ENCODE measurements around the gene RDH14.

Gene RDH14

GRCh38 chr2:18536697-18537096 lies 23.8 kb downstream of the RDH14 start:
- Histone ChIP-seq H3K9ac (ENCODE audit: insufficient read length, low read depth) (no peak overlapping the region), H3K4me3 (ENCODE audit: insufficient read length, low read depth) (no peak overlapping the region), H3K9me3 (ENCODE audit: insufficient read depth, low read length) (no peaks in the 10 kb centered on the region), H3K36me3 (ENCODE audit: insufficient read depth, insufficient read length, low read length) (no peaks in the 10 kb centered on the region), H3K27me3 (ENCODE audit: insufficient read depth, insufficient read length) (no peaks in the 10 kb centered on the region), H3K4me1 (ENCODE audit: insufficient read depth, insufficient read length) (no peaks in the 10 kb centered on the region)
- TF ChIP-seq ZNF274 (IDR thresholded peaks at IDR 0.05; ENCODE audit: low read depth, low read length), result no peak
- TF ChIP-seq SUZ12 (IDR thresholded peaks at IDR 0.05; ENCODE audit: extremely low read depth, insufficient read depth, insufficient read length), result no peak
- no peak for TF ChIP-seq YY1 (IDR thresholded peaks at IDR 0.05; ENCODE audit: insufficient read depth, insufficient read length)
- no peak for DNase-seq (ENCODE audit: low read depth, low spot score)

DNA sequence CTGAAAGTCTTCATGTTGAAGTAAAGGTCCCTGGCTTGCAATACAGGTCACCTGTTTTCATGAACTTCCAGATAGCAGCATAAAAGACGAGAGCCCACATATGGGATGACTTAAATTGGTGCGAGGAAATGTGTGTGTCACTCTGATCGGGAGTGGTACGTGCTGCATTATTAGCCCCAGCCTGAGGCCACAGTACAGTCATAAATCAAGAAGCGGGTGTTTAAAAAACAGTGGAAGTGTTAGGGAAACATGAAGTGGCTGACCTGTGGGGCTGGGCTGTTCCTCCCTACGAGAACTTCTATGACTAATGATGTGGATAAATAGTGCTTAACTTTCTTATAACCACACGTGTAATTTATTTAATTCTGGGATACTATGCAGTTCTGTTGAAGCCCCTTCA lies 24.4 kb downstream of the RDH14 start:
- no peaks in the 10 kb centered on the region for H3K36me3 ChIP-seq (ENCODE audit: insufficient read depth, insufficient read length, low read length)
- no peaks in the 10 kb centered on the region for H3K27me3 ChIP-seq (ENCODE audit: insufficient read depth, insufficient read length)
- TF ChIP-seq SUZ12 (IDR thresholded peaks at IDR 0.05; ENCODE audit: extremely low read depth, insufficient read depth, insufficient read length) (no peak), ZNF274 (IDR thresholded peaks at IDR 0.05; ENCODE audit: low read depth, low read length) (no peak), YY1 (IDR thresholded peaks at IDR 0.05; ENCODE audit: insufficient read depth, insufficient read length) (no peak)
- no peak overlapping the region for H3K9ac ChIP-seq (ENCODE audit: insufficient read length, low read depth)
- no peaks in the 10 kb centered on the region for H3K4me1 ChIP-seq (ENCODE audit: insufficient read depth, insufficient read length)
- H3K9me3 ChIP-seq (ENCODE audit: insufficient read depth, low read length), result no peaks in the 10 kb centered on the region
- H3K4me3 ChIP-seq (ENCODE audit: insufficient read length, low read depth), result no peak overlapping the region
- no peak for DNase-seq (ENCODE audit: low read depth, low spot score)

- no peak for TF ChIP-seq YY1 (IDR thresholded peaks at IDR 0.05; ENCODE audit: insufficient read depth, insufficient read length)
- no peak for TF ChIP-seq ZNF274 (IDR thresholded peaks at IDR 0.05; ENCODE audit: low read depth, low read length)
- TF ChIP-seq SUZ12 (IDR thresholded peaks at IDR 0.05; ENCODE audit: extremely low read depth, insufficient read depth, insufficient read length), result no peak
- Histone ChIP-seq H3K4me1 (ENCODE audit: insufficient read depth, insufficient read length) (no peaks in the 10 kb centered on the region), H3K36me3 (ENCODE audit: insufficient read depth, insufficient read length, low read length) (no peaks in the 10 kb centered on the region), H3K9me3 (ENCODE audit: insufficient read depth, low read length) (no peaks in the 10 kb centered on the region), H3K9ac (ENCODE audit: insufficient read length, low read depth) (no peak overlapping the region), H3K4me3 (ENCODE audit: insufficient read length, low read depth) (no peak overlapping the region), H3K27me3 (ENCODE audit: insufficient read depth, insufficient read length) (no peaks in the 10 kb centered on the region)
- no peak for DNase-seq (ENCODE audit: low read depth, low spot score)
Observed at GRCh38 chr2:18531194-18531593, 29.3 kb downstream of the RDH14 start.

DNA sequence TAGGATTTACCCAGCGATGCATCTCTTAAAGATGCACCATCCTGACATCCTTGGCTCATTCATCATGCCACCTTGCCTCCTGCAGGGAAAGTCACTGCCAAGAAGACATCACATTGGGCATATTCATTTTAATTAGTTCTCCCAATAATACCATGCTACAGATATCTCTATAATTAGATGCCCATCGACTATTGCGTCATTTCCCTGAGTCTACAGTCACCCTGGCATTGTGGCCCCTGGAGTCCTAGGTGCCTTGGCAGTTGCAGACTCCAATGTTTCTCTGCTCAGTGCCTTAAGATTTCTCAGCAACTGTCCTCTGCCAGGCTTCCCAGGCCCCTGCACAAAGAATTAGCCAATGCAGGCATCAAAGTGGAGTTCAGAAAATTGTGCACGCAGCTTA lies 32.6 kb downstream of the RDH14 start:
- H3K36me3 ChIP-seq (ENCODE audit: insufficient read depth, insufficient read length, low read length), result no peaks in the 10 kb centered on the region
- H3K9me3 ChIP-seq (ENCODE audit: insufficient read depth, low read length), result no peaks in the 10 kb centered on the region
- H3K4me3 ChIP-seq (ENCODE audit: insufficient read length, low read depth), result no peak overlapping the region
- no peaks in the 10 kb centered on the region for H3K4me1 ChIP-seq (ENCODE audit: insufficient read depth, insufficient read length)
- no peak overlapping the region for H3K9ac ChIP-seq (ENCODE audit: insufficient read length, low read depth)
- TF ChIP-seq SUZ12 (IDR thresholded peaks at IDR 0.05; ENCODE audit: extremely low read depth, insufficient read depth, insufficient read length) (no peak), YY1 (IDR thresholded peaks at IDR 0.05; ENCODE audit: insufficient read depth, insufficient read length) (no peak), ZNF274 (IDR thresholded peaks at IDR 0.05; ENCODE audit: low read depth, low read length) (no peak)
- DNase-seq (ENCODE audit: low read depth, low spot score), result no peak
- H3K27me3 ChIP-seq (ENCODE audit: insufficient read depth, insufficient read length), result no peaks in the 10 kb centered on the region

GRCh38 chr2:18527326-18527725 lies 33.1 kb downstream of the RDH14 start:
- Histone ChIP-seq H3K27me3 (ENCODE audit: insufficient read depth, insufficient read length) (no peaks in the 10 kb centered on the region), H3K36me3 (ENCODE audit: insufficient read depth, insufficient read length, low read length) (no peaks in the 10 kb centered on the region), H3K4me3 (ENCODE audit: insufficient read length, low read depth) (no peak overlapping the region), H3K4me1 (ENCODE audit: insufficient read depth, insufficient read length) (no peaks in the 10 kb centered on the region), H3K9me3 (ENCODE audit: insufficient read depth, low read length) (no peaks in the 10 kb centered on the region), H3K9ac (ENCODE audit: insufficient read length, low read depth) (no peak overlapping the region)
- TF ChIP-seq YY1 (IDR thresholded peaks at IDR 0.05; ENCODE audit: insufficient read depth, insufficient read length), result no peak
- no peak for TF ChIP-seq ZNF274 (IDR thresholded peaks at IDR 0.05; ENCODE audit: low read depth, low read length)
- no peak for TF ChIP-seq SUZ12 (IDR thresholded peaks at IDR 0.05; ENCODE audit: extremely low read depth, insufficient read depth, insufficient read length)
- no peak for DNase-seq (ENCODE audit: low read depth, low spot score)

GRCh38 chr2:18526429-18526828 lies 34.0 kb downstream of the RDH14 start:
- no peaks in the 10 kb centered on the region for H3K27me3 ChIP-seq (ENCODE audit: insufficient read depth, insufficient read length)
- no peaks in the 10 kb centered on the region for H3K36me3 ChIP-seq (ENCODE audit: insufficient read depth, insufficient read length, low read length)
- no peaks in the 10 kb centered on the region for H3K9me3 ChIP-seq (ENCODE audit: insufficient read depth, low read length)
- TF ChIP-seq SUZ12 (IDR thresholded peaks at IDR 0.05; ENCODE audit: extremely low read depth, insufficient read depth, insufficient read length) (no peak), YY1 (IDR thresholded peaks at IDR 0.05; ENCODE audit: insufficient read depth, insufficient read length) (no peak), ZNF274 (IDR thresholded peaks at IDR 0.05; ENCODE audit: low read depth, low read length) (no peak)
- DNase-seq (ENCODE audit: low read depth, low spot score), result no peak
- H3K9ac ChIP-seq (ENCODE audit: insufficient read length, low read depth), result no peak overlapping the region
- no peak overlapping the region for H3K4me3 ChIP-seq (ENCODE audit: insufficient read length, low read depth)
- no peaks in the 10 kb centered on the region for H3K4me1 ChIP-seq (ENCODE audit: insufficient read depth, insufficient read length)

DNA sequence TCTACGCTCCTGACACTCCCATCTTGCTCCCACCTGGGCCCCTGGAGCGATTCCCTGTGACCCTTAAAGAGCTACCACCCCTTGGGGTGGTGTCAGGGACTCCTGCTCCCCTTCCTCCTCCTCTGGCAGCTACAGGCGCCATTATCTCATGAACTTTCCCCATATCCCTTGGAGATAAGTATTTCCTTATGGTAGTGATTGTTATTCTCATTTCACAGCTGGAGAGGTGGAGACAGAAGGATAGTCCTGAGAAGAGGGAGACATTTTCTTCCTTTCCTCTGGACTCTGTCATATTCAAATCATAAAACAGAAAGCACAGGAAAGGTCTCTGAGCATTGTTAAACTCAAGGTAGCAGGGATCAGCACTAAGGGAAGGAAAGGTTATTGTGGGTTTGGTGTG lies 34.6 kb downstream of the RDH14 start:
- Histone ChIP-seq H3K36me3 (ENCODE audit: insufficient read depth, insufficient read length, low read length) (no peaks in the 10 kb centered on the region), H3K27me3 (ENCODE audit: insufficient read depth, insufficient read length) (no peaks in the 10 kb centered on the region), H3K4me1 (ENCODE audit: insufficient read depth, insufficient read length) (no peaks in the 10 kb centered on the region), H3K4me3 (ENCODE audit: insufficient read length, low read depth) (no peak overlapping the region), H3K9me3 (ENCODE audit: insufficient read depth, low read length) (no peaks in the 10 kb centered on the region), H3K9ac (ENCODE audit: insufficient read length, low read depth) (no peak overlapping the region)
- TF ChIP-seq ZNF274 (IDR thresholded peaks at IDR 0.05; ENCODE audit: low read depth, low read length), result no peak
- no peak for TF ChIP-seq SUZ12 (IDR thresholded peaks at IDR 0.05; ENCODE audit: extremely low read depth, insufficient read depth, insufficient read length)
- TF ChIP-seq YY1 (IDR thresholded peaks at IDR 0.05; ENCODE audit: insufficient read depth, insufficient read length), result no peak
- no peak for DNase-seq (ENCODE audit: low read depth, low spot score)

GRCh38 chr2:18525236-18525635 lies 35.2 kb downstream of the RDH14 start:
- Histone ChIP-seq H3K36me3 (ENCODE audit: insufficient read depth, insufficient read length, low read length) (no peaks in the 10 kb centered on the region), H3K9me3 (ENCODE audit: insufficient read depth, low read length) (no peaks in the 10 kb centered on the region), H3K27me3 (ENCODE audit: insufficient read depth, insufficient read length) (no peaks in the 10 kb centered on the region), H3K4me3 (ENCODE audit: insufficient read length, low read depth) (no peak overlapping the region), H3K9ac (ENCODE audit: insufficient read length, low read depth) (no peak overlapping the region), H3K4me1 (ENCODE audit: insufficient read depth, insufficient read length) (no peaks in the 10 kb centered on the region)
- no peak for DNase-seq (ENCODE audit: low read depth, low spot score)
- TF ChIP-seq SUZ12 (IDR thresholded peaks at IDR 0.05; ENCODE audit: extremely low read depth, insufficient read depth, insufficient read length) (no peak), YY1 (IDR thresholded peaks at IDR 0.05; ENCODE audit: insufficient read depth, insufficient read length) (no peak), ZNF274 (IDR thresholded peaks at IDR 0.05; ENCODE audit: low read depth, low read length) (no peak)
